HG02840 (cell line): Measurements from ENCODE around the gene FGG.
"Not testable (repeated sequence)": the region's sequence is repeated elsewhere in the genome, so short reads cannot be mapped to it uniquely, and the experiment has no call there.

Source experiments
- ATAC-seq: cut with Tn5 transposase; IDR thresholded peaks from one replicate; pipeline ENCODE4 v1.9.1; 2021; ENCODE audit warnings: mild to moderate bottlenecking, moderate library complexity, moderate number of reproducible peaks; ENCODE audit not compliant: unreplicated experiment, low FRiP score

Gene FGG

DNA sequence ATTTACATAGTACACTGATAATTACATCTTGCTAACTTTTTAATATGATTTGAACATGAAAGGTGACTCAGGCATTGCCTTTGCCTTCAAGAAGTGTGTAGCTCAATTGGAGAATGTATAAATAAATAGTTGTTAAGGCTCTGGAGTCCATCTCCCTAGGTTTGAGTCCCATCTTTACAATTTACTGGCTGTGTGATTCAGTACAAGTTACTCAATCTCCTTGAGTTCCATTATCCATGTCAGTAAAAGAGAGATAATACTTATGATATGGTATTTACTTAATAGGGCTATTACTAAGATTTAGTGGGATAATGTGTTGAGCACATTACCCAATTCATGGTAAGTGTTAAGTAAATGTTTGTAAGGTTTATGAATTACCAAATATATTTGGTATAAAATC lies 1.9 kb upstream of the FGG start:
- ATAC-seq = no peak

DNA sequence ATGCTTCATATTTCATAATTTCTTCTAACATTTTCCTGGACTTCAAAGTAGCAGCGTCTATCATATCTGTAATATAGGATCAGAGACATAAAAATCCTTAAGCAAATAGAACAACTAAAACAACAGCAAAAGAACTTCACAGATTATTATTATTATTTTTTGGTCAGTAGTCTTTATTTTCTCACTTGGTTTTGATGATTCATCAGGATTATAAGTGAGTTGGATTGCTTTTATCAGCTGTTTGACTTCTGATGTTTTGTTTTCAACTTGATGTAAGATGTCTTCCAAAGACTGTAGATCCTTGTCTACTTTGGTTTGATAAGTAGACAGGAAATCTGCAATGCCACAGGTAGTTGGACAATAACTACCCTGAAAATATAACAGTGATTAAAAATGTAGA lies 623 bp downstream of the FGG start:
- no peak for ATAC-seq

DNA sequence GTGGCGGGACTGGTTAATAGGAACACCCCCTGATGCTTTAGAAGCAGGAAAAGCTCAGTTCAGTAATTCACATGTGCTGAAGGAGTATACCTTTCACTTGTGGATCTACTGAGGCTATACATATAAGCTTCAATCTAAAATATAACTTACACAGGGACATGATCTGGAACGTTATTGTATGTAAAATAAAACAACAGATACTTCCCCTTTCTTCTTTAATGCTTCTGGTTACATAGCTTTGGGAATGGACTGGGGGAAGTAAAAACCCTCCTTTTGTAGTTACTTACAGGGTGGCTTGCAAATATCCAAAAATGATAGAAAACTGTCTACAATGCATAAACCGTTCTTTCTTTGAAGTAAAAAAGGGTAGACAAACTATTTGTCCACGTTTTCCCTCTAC lies 1.9 kb downstream of the FGG start:
- no peak for ATAC-seq

DNA sequence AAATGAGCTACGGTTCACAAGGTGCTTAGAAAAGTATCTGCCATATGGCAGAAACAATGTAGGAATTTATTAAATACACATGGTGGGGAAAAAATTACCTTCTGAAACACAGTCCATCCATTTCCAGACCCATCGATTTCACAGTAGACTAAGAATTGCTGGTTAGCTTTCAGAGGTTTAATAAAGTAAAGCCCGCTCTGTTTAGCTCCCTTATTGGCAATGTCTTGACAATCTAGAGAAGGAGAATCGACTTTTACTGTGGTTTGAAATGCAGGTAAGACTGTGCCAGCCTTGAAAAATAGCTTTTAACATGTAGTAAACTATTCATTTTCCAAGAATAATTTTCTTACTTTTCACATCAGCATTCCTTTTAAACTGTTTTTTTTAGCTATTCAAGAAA lies 2.9 kb downstream of the FGG start:
- ATAC-seq = no peak

DNA sequence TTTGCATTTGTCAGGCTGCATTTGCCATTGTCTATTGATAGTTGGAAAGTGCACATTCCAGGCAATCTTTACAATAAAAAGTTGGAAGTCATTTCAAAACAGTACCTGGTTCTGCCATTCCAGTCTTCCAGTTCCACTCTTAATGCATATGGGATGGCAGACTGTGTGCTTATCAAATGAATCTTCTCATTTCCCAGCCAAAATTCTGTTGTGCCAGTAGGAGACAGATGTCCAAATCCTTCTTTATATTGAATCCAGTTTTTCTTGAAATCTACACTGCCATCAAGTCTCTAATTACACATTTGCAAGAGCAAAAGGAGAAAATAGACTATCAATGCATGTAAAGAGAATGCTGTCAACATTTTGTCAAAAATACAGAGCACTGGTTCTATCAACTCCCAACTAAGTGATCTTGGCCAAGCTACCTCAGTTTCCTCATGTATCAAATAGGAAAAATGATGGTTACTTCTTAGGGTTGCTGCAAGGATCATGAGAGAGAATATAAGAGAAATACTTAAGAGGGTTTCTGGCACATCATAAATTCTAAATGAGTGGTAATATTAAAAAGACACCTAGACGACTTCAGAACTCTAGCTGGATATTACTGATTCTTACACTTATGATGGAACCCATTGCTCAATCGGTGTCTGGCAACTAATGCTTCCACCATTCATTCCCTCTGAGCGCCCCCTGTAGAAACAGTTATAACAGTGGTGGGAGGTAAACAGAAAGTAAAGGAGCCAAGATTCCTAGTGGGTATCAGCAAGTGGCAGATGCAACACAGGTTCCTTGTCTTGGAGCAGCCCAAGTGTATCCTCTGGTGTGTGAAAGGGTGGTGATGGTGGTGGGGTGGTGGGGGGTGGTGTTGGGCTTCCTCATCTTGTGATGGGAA lies 3.8 kb downstream of the FGG start:
- ATAC-seq = no peak

DNA sequence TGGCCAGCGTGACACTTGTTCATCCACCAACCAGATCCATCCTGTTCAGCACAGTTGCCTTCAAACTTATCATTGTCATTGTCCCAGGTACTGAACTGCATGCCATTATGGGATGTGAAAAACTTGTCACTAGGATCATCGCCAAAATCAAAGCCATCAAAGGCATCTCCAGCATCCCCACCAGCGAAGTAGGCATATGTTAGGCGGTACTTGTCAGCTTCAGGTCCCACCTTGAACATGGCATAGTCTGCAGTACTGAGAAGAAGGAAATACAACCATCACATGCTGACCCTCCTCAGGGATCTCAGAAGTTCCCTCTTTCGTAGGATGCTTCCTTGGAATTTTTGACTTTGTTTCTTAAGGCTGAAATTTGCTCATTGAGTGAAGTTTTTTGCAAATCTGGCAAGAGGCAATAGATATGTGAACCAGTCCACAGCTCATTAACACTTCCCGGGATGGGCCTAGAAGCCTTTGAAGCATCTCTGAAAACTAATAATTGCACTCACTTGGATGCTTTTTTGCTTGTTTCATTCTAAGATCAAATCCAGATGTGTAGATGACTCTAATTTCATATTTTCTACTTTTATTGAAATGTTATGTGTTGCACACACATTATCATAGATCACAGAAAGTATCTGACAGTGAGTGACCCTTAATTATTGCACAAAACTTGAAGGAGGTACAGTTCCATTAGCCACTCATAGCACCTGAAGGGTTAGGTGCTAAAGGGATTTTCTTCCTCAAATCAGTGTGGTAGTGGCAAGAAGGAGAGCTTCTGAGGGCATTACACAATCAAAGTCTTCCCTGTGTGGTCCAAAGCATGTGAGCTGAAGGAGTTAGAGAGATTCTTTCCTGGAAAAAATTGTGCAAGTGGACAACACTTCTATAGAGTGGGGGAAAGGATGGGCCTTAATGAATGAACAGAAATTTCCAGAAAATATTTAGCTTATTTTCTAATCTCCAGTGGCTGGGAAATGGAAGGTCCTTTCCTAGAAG lies 5.4 kb downstream of the FGG start:
- ATAC-seq = no peak

DNA sequence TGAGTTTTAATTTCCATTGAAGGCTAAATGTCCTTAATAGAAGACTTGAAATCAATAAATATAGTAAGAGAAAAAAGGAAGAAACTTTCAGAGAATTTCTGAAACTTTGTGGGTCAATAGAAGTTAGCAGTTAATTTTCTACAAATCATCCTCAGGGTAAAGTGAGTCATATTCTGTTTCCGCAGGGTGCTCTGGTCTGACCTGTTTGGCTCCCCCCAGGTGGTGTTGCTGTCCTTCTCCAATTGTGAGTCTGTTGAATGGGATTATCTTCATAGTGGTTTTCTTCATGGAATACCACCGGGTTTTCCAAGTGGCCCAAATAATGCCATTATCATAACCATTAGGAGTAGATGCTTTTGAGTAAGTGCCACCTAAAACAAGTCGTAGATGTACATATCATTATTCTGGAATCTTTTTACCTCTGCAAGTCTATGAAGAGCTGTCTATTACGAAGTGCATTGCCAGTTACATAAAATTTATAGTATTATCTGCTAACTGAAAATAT lies 7.7 kb downstream of the FGG start:
- no peak for ATAC-seq

DNA sequence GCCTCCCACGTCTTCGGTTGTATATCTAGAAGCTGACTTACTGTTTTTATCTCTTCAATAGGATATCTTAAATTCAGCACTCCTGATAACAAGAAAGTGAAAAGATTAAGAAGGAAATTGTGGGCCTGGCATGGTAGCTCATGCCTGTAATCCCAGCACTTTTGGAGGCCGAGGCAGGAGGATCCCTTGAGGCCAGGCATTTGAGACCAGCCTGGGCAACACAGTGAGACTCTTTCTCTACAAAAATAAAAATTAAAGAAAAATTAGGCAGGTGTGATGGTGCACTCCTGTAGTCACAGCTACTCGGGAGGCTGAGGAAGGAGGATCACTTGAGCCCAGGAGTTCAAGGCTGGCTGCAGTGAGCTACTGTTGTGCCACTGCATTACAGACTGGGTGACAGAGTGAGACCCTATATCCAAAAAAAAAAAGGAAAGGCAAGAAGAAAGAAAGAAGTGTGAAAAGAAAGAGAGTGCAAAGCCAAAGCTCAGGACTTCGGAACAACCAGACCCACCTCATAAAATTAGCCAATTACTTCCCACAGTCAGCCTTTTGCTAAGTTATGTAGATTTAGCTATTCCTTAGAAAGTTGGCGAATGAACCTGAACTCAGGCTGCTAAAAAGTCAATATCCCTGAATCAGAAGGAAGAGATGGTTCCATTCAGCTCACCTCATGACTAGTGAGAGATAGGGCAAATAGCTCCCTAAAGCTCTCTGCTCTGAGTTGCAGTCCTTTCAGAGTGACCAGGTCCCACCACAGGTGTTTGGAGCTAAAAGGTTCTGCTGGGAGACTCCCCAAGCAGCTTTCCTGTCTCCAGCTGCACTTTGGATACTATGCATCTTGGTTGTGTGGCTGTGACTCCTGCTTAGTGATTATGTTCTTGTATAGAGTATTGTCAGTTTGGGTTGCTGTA lies 9.2 kb downstream of the FGG start:
- no peak for ATAC-seq

DNA sequence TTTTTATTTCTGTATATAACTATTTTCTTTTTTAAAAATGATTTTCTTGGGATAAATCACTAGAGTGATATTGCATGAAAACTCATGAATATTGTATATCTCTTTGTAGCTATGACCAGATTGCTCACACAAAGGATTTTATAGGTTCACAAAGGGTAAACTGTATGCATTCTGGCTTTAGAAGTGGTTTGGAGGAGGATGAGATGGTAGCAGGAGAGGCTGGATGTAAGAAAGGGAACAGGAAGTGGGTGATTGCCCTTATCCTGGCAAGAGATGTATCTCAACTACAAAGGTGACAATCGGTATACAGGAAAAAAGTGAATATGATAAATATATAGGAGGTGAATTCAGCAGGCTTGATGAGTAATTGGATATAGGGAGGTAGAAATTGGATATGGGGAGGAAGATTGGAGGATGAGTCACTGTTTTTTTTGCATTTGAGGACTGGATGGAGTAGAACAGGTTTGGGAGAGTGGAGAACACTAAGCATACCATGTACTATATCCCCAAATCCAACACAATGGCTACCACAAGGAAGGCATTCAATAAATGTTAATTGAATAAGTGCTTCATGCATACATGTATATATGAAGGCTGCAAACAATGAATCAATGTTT lies 9.9 kb downstream of the FGG start:
- ATAC-seq = no peak

DNA sequence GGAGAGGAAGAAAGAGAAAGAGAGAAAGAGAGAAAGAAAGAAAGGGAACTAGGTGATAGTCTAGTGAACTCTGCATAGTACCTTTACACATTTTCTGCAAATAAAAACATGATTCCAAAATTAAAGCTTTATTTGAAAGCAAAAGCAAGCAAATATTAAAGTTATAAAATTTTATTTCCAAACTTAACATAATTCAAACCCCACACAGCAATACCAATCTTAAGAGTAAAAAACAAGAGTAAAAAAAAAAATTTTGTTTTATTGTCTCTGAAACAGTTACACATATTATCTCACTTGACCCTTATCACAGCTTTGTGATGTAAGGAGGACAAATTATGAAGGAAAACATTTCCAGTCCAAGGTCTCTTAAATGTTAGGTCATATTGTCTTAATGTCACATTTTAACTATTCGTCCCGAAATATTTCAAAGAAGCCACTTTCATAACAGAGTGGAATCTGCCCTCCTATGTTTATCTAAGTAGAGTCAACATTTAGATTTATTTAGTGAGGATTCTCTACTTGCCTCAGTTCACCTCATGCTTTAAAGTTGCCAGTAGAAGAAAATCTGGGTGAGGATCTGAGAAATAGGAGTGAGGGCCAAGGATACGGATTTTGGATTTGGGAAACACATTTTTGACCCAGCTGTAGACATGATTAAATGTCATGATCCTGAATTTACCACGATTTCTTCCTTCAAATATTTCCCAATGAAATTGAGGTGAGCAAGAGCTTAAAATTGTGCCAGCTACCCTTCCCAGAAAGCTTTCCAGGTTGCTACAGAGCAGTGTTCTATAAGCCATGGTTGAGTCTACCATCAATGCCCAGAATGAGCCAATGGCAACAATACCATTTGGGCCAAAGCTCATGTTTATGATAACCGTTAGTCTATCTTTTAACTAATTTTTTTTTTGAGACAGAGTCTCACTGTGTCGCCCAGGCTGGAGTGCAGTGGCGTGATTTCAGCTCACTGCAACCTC lies 14.4 kb downstream of the FGG start:
- no peak for ATAC-seq

DNA sequence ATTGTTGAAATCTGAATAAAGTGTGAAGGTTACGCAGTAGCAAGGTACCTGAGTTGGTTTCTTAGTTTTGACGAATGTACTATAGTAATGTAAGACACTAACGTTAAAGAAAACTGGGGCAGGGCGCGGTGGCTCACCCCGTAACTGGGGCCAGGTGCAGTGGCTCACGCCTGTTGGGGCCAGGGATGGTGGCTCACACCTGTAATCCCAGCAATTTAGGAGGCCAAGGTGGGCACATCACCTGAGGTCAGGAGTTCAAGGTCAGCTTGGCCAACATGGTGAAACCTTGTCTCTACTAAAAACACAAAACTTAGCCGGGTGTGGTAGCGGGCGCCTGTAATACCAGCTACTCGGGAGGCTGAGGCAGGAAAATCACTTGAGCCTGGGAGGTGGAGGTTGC lies 15.2 kb downstream of the FGG start:
- ATAC-seq = not testable (repeated sequence)

DNA sequence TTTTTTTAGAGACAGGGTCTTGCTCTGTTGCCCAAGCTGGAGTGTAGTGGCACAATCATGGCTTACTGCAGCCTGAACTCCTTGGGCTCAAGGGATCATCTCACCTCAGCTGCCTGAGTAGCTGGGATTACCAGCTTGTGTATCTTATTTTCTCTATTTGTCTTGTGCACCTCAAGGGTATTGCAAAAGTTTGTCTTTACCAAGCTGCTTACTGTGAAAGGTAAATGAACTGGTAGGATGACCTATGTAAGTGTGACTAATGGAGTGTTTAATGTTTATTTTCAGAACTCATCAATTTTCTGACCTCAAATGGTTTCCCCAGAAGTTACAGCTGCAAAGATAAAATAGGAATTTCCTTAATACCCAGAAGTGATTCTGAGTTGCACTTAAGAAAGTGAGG lies 16.6 kb downstream of the FGG start:
- no peak for ATAC-seq

DNA sequence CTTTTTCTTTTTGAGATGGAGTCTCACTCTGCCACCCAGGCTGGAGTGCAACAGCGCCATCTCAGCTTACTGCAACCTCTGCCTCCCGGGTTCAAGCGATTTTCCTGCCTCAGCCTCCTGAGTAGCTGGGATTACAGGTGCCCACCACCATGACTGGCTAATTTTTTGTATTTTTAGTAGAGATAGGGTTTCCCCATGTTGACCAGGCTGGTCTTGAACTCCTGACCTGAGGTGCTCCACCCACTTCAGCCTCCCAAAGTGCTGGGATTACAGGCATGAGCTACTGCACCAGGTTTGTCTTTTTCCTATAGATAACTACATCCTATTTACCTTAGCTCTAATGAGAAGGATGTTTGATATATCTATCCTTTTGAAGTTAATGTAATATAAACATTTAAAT lies 18.1 kb downstream of the FGG start:
- ATAC-seq = not testable (repeated sequence)

DNA sequence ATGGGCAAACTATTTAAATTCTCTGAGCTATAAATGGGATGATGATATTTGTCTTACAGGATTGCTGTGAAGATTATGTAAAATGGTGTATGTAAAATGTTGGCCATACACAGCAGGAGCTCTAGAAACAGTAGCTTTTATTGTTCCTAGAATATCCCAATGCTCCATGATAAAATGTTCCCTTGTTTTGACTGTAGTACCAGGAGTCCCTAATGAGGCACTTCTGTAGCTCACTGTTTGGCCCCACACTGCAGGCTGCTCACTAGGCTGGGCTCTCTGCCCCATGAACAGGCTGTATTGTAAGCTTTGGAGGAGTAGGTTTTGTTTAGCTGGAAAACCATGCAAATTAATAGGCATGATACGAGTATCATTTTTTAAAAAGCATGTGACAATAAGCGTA lies 18.6 kb downstream of the FGG start:
- no peak for ATAC-seq

DNA sequence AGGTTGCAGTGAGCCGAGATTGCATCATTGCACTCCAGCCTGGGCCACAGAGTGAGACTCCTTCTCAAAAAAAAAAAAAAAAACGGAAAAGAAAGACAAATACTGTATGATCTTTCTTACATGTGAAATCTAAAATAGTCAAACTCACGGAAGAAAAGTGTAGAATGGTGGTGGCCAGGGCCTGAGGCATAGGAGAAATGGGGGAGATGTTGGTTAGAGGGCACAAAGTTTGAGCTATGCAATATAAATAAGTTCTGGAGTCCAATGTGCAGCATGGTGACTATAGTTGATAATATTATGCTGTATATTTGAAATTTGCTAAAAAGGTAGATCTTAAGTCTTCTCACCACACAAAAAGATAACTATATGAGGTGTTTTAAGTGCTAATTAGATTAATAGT lies 20.6 kb downstream of the FGG start:
- no peak for ATAC-seq

DNA sequence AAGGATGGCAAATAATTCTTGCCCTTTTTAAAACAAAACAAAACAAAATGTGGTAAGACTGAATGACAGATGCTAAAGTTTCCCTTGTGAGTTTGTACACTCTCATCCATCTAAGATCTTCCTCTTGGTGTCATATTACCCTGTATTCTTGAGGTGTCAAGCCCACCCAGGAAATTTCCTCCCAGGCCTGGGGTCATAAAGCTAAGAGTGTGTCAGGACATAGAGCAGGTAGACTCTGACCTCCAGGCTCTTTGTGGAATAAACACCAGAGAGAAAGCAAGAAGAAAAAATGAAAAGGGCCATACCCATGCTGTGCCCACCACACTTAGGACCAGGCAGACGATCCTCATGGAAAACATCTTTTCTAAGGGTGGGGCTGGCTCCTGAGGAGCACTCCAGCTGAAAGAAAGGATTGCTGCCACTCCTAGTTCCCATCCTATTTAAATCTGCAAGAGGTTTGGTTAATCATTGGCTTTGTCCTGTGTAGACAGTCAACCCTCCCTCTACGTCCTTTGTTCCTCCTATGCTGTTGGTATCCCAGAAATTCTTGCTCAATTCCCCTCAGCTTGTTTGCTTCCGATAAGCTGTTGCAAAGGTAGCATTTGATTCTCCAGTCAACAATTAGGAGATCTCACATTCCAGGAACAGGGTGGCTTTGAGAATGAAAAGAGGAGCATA lies 22.0 kb downstream of the FGG start, which contains the start of gene FGA:
TSS of gene FGA (minus strand) at position 414 of the 678 bp plus-strand sequence. CDS start at position 359, 55 bp downstream.
- no peak for ATAC-seq

DNA sequence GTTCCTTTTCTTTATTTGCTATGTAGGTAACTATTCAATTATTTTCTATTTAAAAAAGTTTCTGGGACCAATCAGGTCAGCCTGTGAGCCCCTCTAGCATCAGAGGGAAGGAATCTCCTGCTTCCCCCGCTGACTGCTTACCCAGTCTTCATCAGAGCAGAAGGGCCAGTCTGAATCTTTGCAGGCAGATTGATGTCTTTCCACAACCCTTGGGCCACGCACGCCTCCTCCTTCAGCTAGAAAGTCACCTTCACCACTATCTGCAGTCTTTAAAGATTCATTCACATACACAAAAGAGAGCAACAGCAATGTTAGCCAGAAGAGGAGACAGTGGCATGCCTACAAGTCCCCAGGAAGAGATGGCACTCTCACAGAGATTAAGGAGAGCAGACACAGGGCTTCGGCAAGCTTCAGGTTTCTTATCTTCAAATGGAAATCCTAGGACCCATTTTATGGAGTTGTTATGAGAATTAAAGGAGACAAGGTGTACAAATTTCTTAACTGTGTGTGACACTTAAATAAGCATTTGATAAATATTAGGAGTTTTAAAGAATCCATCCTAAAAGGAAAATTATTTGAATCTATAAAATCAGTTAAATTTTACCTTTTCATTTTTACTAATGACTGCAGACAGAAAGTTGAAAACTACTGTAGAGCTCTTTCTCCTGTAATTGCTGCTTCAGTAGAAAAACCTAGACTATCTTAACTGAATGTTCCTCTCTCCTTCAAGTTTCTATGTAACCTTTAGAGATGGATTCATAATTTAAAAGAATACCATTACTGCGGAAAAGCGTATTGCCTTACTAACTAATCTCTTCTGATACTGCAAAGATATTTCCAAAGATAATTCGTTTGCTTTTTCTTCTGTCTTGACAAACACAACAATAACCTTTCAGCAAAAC lies 22.9 kb downstream of the FGG start:
- ATAC-seq = no peak
